ENCODE results near the gene STS.

DNA sequence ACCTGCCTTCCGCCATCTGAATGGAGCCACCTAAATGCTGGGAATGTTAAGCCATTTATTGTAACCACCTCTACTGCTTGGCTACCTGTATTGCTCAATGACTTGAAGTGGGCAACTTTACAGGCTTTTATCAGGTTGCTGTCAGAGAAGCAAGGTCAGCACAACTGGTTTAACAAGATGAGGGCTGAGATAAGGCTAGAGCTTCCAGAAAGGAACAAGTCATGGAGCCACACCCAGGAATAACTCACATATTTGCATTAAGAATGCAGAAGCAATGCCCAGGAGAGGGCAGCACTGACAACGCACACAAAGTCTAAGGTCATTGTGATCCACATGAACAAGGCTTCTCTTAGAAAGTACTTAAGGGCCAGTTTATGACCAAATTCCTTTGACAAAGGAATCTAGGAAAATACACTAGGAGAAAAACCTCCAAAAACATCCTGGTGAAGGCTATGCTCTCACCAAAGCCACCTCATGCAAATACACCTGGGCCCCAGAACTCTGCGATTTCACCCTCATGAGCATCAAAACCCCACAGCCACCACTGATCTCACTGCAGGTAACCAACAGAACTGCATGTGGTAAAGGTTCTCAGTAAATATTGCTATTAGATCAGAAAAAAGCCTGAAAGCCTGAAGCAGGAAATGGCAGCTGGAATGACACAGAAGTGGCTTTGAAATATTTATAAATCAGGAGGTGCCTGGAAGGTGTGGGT is 15.0 kb upstream of the STS start:
- TF ChIP-seq, protein P1, sequence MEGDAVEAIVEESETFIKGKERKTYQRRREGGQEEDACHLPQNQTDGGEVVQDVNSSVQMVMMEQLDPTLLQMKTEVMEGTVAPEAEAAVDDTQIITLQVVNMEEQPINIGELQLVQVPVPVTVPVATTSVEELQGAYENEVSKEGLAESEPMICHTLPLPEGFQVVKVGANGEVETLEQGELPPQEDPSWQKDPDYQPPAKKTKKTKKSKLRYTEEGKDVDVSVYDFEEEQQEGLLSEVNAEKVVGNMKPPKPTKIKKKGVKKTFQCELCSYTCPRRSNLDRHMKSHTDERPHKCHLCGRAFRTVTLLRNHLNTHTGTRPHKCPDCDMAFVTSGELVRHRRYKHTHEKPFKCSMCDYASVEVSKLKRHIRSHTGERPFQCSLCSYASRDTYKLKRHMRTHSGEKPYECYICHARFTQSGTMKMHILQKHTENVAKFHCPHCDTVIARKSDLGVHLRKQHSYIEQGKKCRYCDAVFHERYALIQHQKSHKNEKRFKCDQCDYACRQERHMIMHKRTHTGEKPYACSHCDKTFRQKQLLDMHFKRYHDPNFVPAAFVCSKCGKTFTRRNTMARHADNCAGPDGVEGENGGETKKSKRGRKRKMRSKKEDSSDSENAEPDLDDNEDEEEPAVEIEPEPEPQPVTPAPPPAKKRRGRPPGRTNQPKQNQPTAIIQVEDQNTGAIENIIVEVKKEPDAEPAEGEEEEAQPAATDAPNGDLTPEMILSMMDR (conservative IDR thresholded peaks at IDR 0.05; ENCODE audit: low read depth, low read length) = peak; percentile 65
- TF ChIP-seq POLR2A (IDR thresholded peaks at IDR 0.05; ENCODE audit: low read depth, low read length) (no peak), NFE2L2 (IDR thresholded peaks at IDR 0.05; ENCODE audit: low read depth, low read length) (no peak), CHD1 (IDR thresholded peaks at IDR 0.05; ENCODE audit: low read depth, low read length) (no peak), RFX5 (IDR thresholded peaks at IDR 0.05; ENCODE audit: low read depth, low read length) (no peak), MXI1 (IDR thresholded peaks at IDR 0.05; ENCODE audit: borderline replicate concordance, low read depth, low read length) (no peak), BHLHE40 (IDR thresholded peaks at IDR 0.05; ENCODE audit: low read depth, low read length) (no peak), RAD21 (IDR thresholded peaks at IDR 0.05; ENCODE audit: low read length) (peak; percentile 64), MAZ (IDR thresholded peaks at IDR 0.05; ENCODE audit: borderline replicate concordance, low read depth, low read length) (no peak), FOS (IDR thresholded peaks at IDR 0.05; ENCODE audit: low read depth, low read length) (no peak)

Measured in IMR-90 (cell line).